Measurements from ENCODE around the gene HMSD.
A peak's percentile ranks its signal among the peaks of the same experiment; 100 is the strongest.

Gene HMSD

DNA sequence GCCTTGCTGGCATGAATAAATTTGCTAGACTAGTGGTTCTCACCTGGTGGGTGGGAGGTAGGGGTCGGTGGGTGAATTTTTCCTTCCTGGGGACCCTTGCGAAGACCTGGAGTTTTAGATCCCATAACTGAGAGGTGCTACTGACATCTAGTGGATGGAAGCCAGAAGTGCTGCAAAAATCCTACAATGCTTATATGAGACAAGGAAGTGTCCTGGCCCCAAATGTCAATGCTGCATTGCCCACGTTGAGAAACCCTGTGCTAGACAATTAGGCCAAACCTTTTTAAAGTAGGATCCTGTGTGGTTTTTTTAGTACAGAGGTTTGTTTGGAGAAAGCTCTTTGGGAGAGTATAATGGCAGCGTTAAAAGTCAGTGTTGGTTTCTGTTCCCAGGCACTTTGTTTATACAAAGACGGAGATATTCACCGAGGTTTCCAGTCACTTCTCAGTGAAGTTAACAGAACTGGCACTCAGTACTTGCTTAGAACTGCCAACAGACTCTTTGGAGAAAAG lies 30.4 kb downstream of the HMSD start:
- no peaks in the 10 kb centered on the region for H3K36me3 ChIP-seq (ENCODE audit: insufficient read depth, low read length)
- H3K9me3 ChIP-seq (ENCODE audit: low read length) = no peaks in the 10 kb centered on the region
- no peaks in the 10 kb centered on the region for H4K20me1 ChIP-seq (ENCODE audit: insufficient read depth, low read length)
- H3K9ac ChIP-seq (ENCODE audit: low read length) = no peak overlapping the region
- H3K4me2 ChIP-seq (ENCODE audit: low read length) = no peak overlapping the region
- H3K27me3 ChIP-seq (ENCODE audit: insufficient read depth, low read length) = no peaks in the 10 kb centered on the region
- no peaks in the 10 kb centered on the region for H3K79me2 ChIP-seq (ENCODE audit: insufficient read depth, low read length)
- no peaks in the 10 kb centered on the region for H3K4me1 ChIP-seq (ENCODE audit: insufficient read depth, low read length, severe bottlenecking)
- no peaks in the 10 kb centered on the region for H3K9me2 ChIP-seq (ENCODE audit: low read depth, low read length)
- no peak overlapping the region for H3K27ac ChIP-seq (ENCODE audit: low read depth, low read length, poor library complexity, severe bottlenecking)
- TF ChIP-seq EZH2 (IDR thresholded peaks at IDR 0.05; ENCODE audit: borderline replicate concordance, low read length) (no peak), CTCF (IDR thresholded peaks at IDR 0.05; ENCODE audit: low read length) (peak; percentile 87)
- no peak overlapping the region for H3K4me3 ChIP-seq (ENCODE audit: low read depth, low read length, poor library complexity, severe bottlenecking)
- H3F3A ChIP-seq (ENCODE audit: insufficient read depth, low read length) = no peaks in the 10 kb centered on the region
- no peak overlapping the region for H2AFZ ChIP-seq (ENCODE audit: low read length)

DNA sequence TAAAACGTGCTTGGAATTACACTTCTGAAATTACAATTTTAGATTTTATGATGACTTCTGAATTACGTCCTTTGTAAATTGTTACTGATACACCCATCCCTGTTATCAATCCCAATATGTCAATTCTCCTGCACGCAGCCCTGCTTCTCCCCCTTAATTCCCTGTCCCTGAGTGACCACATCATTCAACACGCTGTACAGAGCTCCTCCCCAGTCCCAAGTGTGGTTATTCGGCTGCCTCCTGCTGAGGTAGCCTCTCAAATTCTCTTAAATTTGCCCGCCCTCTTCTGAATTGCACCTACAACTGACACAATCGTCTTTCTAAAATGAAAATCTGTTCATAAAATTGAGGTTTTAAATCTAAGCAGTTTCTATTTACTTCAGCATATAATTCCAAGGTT lies 30.9 kb downstream of the HMSD start:
- no peak overlapping the region for H2AFZ ChIP-seq (ENCODE audit: low read length)

DNA sequence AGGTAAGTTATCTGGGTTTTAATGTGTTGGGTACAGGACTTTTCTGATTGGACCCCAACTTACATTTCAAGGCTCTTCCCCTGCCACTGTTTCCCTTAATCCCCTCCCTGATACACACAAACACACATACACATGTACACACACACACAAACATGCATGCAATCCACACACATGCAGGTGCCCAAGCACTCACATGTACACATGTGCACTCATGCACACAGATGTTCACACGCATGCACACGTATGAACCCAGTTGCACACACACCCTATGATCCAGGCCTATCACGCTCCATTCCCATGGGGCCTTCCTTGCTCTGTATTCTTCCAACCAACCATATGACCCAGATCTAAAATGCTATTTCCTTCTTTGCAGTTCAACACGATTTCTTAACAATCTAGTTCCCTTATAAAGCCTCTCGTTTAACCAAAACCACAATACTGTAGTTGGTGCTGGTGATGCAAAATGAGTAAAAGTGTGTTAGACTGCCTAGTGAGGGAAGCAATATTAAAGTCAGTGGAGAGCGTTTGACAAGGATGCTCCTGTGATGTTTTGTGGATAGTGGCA lies 31.9 kb downstream of the HMSD start:
- no peak for TF ChIP-seq CTCF (IDR thresholded peaks at IDR 0.05; ENCODE audit: low read length)
- no peak for TF ChIP-seq EZH2 (IDR thresholded peaks at IDR 0.05; ENCODE audit: borderline replicate concordance, low read length)
- no peaks in the 10 kb centered on the region for H4K20me1 ChIP-seq (ENCODE audit: insufficient read depth, low read length)
- no peaks in the 10 kb centered on the region for H3K36me3 ChIP-seq (ENCODE audit: insufficient read depth, low read length)
- no peaks in the 10 kb centered on the region for H3K79me2 ChIP-seq (ENCODE audit: insufficient read depth, low read length)
- H3K4me1 ChIP-seq (ENCODE audit: insufficient read depth, low read length, severe bottlenecking) = no peaks in the 10 kb centered on the region
- H3F3A ChIP-seq (ENCODE audit: insufficient read depth, low read length) = no peaks in the 10 kb centered on the region
- no peak overlapping the region for H3K9ac ChIP-seq (ENCODE audit: low read length)
- no peak overlapping the region for H2AFZ ChIP-seq (ENCODE audit: low read length)
- no peaks in the 10 kb centered on the region for H3K27me3 ChIP-seq (ENCODE audit: insufficient read depth, low read length)
- no peaks in the 10 kb centered on the region for H3K9me3 ChIP-seq (ENCODE audit: low read length)
- no peak overlapping the region for H3K4me2 ChIP-seq (ENCODE audit: low read length)
- H3K27ac ChIP-seq (ENCODE audit: low read depth, low read length, poor library complexity, severe bottlenecking) = no peak overlapping the region
- H3K9me2 ChIP-seq (ENCODE audit: low read depth, low read length) = no peaks in the 10 kb centered on the region
- H3K4me3 ChIP-seq (ENCODE audit: low read depth, low read length, poor library complexity, severe bottlenecking) = no peak overlapping the region

More for the DNA sequence above, 30.9 kb downstream of the HMSD start:
- H3K4me3 ChIP-seq (ENCODE audit: low read depth, low read length, poor library complexity, severe bottlenecking) = no peak overlapping the region
- no peaks in the 10 kb centered on the region for H3K9me3 ChIP-seq (ENCODE audit: low read length)
- no peak overlapping the region for H3K4me2 ChIP-seq (ENCODE audit: low read length)
- no peaks in the 10 kb centered on the region for H3K4me1 ChIP-seq (ENCODE audit: insufficient read depth, low read length, severe bottlenecking)
- H3F3A ChIP-seq (ENCODE audit: insufficient read depth, low read length) = no peaks in the 10 kb centered on the region
- no peak overlapping the region for H3K9ac ChIP-seq (ENCODE audit: low read length)
- H3K27me3 ChIP-seq (ENCODE audit: insufficient read depth, low read length) = no peaks in the 10 kb centered on the region
- H3K27ac ChIP-seq (ENCODE audit: low read depth, low read length, poor library complexity, severe bottlenecking) = no peak overlapping the region
- no peaks in the 10 kb centered on the region for H3K9me2 ChIP-seq (ENCODE audit: low read depth, low read length)
- no peaks in the 10 kb centered on the region for H4K20me1 ChIP-seq (ENCODE audit: insufficient read depth, low read length)
- TF ChIP-seq CTCF (IDR thresholded peaks at IDR 0.05; ENCODE audit: low read length) (no peak), EZH2 (IDR thresholded peaks at IDR 0.05; ENCODE audit: borderline replicate concordance, low read length) (no peak)
- H3K36me3 ChIP-seq (ENCODE audit: insufficient read depth, low read length) = no peaks in the 10 kb centered on the region
- H3K79me2 ChIP-seq (ENCODE audit: insufficient read depth, low read length) = no peaks in the 10 kb centered on the region
